ENCODE results near the gene MAD1L1.

DNA sequence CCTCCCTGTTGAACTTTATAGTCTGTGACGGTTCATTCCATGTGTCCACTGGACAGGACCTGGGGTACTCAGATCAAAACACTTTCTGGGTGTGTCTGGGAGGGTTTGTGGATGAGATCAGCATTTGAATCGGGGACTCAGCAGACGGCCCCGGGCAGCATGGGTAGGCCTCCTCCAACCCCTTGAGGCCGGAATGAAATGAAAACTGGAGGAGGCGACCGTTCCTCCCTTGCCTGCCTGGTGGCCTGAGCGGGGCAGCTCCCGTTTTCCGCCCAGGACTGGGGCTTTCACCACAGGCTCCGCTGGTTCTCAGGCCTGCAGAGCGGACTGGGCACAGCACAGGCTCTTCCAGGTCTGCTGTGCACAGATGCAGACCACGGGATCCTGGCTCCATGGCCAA is 247.7 kb downstream of the MAD1L1 start:
- TF ChIP-seq POLR2AphosphoS5 (IDR thresholded peaks at IDR 0.05), result no peak
- TF ChIP-seq, protein P1, sequence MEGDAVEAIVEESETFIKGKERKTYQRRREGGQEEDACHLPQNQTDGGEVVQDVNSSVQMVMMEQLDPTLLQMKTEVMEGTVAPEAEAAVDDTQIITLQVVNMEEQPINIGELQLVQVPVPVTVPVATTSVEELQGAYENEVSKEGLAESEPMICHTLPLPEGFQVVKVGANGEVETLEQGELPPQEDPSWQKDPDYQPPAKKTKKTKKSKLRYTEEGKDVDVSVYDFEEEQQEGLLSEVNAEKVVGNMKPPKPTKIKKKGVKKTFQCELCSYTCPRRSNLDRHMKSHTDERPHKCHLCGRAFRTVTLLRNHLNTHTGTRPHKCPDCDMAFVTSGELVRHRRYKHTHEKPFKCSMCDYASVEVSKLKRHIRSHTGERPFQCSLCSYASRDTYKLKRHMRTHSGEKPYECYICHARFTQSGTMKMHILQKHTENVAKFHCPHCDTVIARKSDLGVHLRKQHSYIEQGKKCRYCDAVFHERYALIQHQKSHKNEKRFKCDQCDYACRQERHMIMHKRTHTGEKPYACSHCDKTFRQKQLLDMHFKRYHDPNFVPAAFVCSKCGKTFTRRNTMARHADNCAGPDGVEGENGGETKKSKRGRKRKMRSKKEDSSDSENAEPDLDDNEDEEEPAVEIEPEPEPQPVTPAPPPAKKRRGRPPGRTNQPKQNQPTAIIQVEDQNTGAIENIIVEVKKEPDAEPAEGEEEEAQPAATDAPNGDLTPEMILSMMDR (IDR thresholded peaks at IDR 0.05), result no peak
- TF ChIP-seq POLR2A (IDR thresholded peaks at IDR 0.05), result no peak
- TF ChIP-seq EP300 (IDR thresholded peaks at IDR 0.05; ENCODE audit: low read depth), result no peak
